CD4-positive, alpha-beta T cell (primary cell): ENCODE data around the gene C6orf89. TPM values are rescaled to one million over a fixed set of nuclear protein-coding genes. Genes with fewer than 3 reads are reported as not detected.
"Not testable (repeated sequence)": the region's sequence is repeated elsewhere in the genome, so short reads cannot be mapped to it uniquely, and the experiment has no call there.

Source experiments
- ATAC-seq: fragments of 200-7000 bp; cut with Tn5 transposase; one replicate; pipeline ENCODE4 v1.10.0; 2022; ENCODE audit warnings: mild to moderate bottlenecking; ENCODE audit not compliant: poor library complexity
- CTCF ChIA-PET: fragments of 350-600 bp; sonication (Branson Sonifier 250); formaldehyde crosslinking; loops from one replicate; lab custom pipeline; 2021; ENCODE audit warnings: antibody characterized with exemption, inconsistent platforms; lab: Charles Lee
- POLR2A ChIA-PET: fragments of 350-600 bp; sonication (Branson Sonifier 250); formaldehyde crosslinking; loops from one replicate; lab custom pipeline; 2021; ENCODE audit warnings: antibody characterized with exemption, inconsistent platforms; lab: Charles Lee
- DNase-seq, 14 experiments: peaks; one replicate each; pipeline ENCODE4 v3.0.0-alpha.2; 2013 to 2020; ENCODE audit warnings: mixed read lengths in 2 of 14
- H3K27ac ChIP-seq, 2 donors: one replicate each; pipeline versions ENCODE4 v1.5.1 to v1.7.0; 2013; ENCODE audit warnings: low read length in 2 of 2, low read depth in 1 of 2, mild to moderate bottlenecking in 1 of 2
- H3K27me3 ChIP-seq, 2 experiments: 1 replicate in 1 of 2; 2 replicates in 1 of 2; pipeline versions ENCODE4 v1.6.1 to v1.7.0; 2013; ENCODE audit warnings: low read length in 2 of 2, control low read depth in 1 of 2, mild to moderate bottlenecking in 1 of 2, moderate library complexity in 1 of 2; ENCODE audit not compliant: insufficient read depth in 2 of 2, control insufficient read depth in 1 of 2
- H3K36me3 ChIP-seq: one replicate; pipeline ENCODE4 v1.6.1; 2013; ENCODE audit warnings: low read length, control low read depth; ENCODE audit not compliant: insufficient read depth
- H3K4me1 ChIP-seq: one replicate; pipeline ENCODE4 v1.6.1; 2013; ENCODE audit warnings: low read length, control low read depth; ENCODE audit not compliant: insufficient read depth
- H3K4me3 ChIP-seq: one replicate; pipeline ENCODE4 v1.5.1; 2013; ENCODE audit warnings: mild to moderate bottlenecking, low read length, moderate library complexity
- H3K9me3 ChIP-seq, 2 experiments: 1 replicate in 1 of 2; 2 replicates in 1 of 2; pipeline versions ENCODE4 v1.6.1 to v1.7.0; 2013; ENCODE audit warnings: low read length in 2 of 2, mild to moderate bottlenecking in 2 of 2, control low read depth in 1 of 2, moderate library complexity in 1 of 2; ENCODE audit not compliant: control insufficient read depth in 1 of 2, insufficient read depth in 1 of 2
- H3K27ac Mint-ChIP-seq: one replicate; pipeline ENCODE4 v1.8.0; 2020; ENCODE audit warnings: mixed read lengths
- H3K27me3 Mint-ChIP-seq: one replicate; pipeline ENCODE4 v1.8.0; 2021; ENCODE audit warnings: mixed read lengths
- H3K36me3 Mint-ChIP-seq: one replicate; pipeline ENCODE4 v1.8.0; 2021; ENCODE audit warnings: low read depth, mixed read lengths
- H3K4me1 Mint-ChIP-seq: one replicate; pipeline ENCODE4 v1.8.0; 2021; ENCODE audit warnings: low read depth, mixed read lengths
- H3K4me3 Mint-ChIP-seq: one replicate; pipeline ENCODE4 v1.8.0; 2020; ENCODE audit warnings: mild to moderate bottlenecking, mixed read lengths
- H3K9me3 Mint-ChIP-seq: one replicate; pipeline ENCODE4 v1.8.0; 2020; ENCODE audit warnings: mixed read lengths
- intact Hi-C, 2 experiments: fragments of 100-400 bp; cut with DNase I in 1 of 2; cut with micrococcal nuclease in 1 of 2; formaldehyde crosslinking; loops; one replicate each; pipeline versions ENCODE4 v1.15.1 to v1.9.0; 2023 to 2025; cut with DNase I, micrococcal nuclease
- total RNA-seq, 174 experiments: library from RNA in 2 of 174; stranded (reverse) in 2 of 174; gene quantifications; one replicate each; pipeline ENCODE4 v1.2.3 and lab custom pipeline; 2021 to 2026
- TF ChIP-seq, protein P1 (sequence below): fragments of 200-600 bp; IDR thresholded peaks from one replicate; pipeline ENCODE4 v1.8.0; 2022; ENCODE audit warnings: antibody characterized with exemption, mild to moderate bottlenecking

The C6orf89 gene
- total RNA-seq, 2 experiments from 2014 or later = 23.7 to 24.0 TPM

DNA sequence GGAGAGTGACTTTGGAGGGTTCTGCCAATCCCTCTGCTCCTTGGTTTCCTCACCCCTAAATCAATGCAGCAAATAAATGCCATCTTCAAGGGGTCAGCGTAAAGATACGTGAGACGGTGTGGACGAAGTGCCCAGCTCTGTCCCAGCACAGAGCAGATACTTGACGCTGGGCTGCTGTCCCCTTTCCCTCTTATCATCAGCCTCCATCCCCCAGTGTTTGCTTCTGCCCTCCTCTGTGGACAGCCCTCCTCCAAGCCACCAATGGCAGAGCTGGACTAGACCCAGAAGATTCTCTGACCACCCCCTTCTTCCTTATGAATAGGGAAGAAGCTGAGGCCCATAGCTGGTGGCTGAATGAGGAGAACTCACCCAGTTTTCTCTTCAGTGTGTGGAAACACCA is 51.1 kb downstream of the C6orf89 start:
- POLR2A ChIA-PET = no interaction called here
- CTCF ChIA-PET = interaction anchor here (1.6 kb wide), 1 partner anchor 11 kb away, joined by 3 read pairs; no protein-coding TSS in a partner anchor
- Mint-ChIP-seq H3K27ac (no peak overlapping the region), H3K4me3 (no peak overlapping the region), H3K27me3 (no peaks in the 10 kb centered on the region), H3K36me3 (no peaks in the 10 kb centered on the region), H3K4me1 (no peaks in the 10 kb centered on the region), H3K9me3 (no peaks in the 10 kb centered on the region)
- no peaks in the 10 kb centered on the region for H3K36me3 ChIP-seq
- no peaks in the 10 kb centered on the region for H3K27me3 ChIP-seq
- no peak overlapping the region for H3K4me3 ChIP-seq
- H3K9me3 ChIP-seq = no peaks in the 10 kb centered on the region
- TF ChIP-seq, protein P1, sequence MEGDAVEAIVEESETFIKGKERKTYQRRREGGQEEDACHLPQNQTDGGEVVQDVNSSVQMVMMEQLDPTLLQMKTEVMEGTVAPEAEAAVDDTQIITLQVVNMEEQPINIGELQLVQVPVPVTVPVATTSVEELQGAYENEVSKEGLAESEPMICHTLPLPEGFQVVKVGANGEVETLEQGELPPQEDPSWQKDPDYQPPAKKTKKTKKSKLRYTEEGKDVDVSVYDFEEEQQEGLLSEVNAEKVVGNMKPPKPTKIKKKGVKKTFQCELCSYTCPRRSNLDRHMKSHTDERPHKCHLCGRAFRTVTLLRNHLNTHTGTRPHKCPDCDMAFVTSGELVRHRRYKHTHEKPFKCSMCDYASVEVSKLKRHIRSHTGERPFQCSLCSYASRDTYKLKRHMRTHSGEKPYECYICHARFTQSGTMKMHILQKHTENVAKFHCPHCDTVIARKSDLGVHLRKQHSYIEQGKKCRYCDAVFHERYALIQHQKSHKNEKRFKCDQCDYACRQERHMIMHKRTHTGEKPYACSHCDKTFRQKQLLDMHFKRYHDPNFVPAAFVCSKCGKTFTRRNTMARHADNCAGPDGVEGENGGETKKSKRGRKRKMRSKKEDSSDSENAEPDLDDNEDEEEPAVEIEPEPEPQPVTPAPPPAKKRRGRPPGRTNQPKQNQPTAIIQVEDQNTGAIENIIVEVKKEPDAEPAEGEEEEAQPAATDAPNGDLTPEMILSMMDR = no peak
- intact Hi-C loops = no loop called here
- no peaks in the 10 kb centered on the region for H3K4me1 ChIP-seq
- no peak for DNase-seq
- no peak for ATAC-seq
- H3K27ac ChIP-seq = no peak overlapping the region

DNA sequence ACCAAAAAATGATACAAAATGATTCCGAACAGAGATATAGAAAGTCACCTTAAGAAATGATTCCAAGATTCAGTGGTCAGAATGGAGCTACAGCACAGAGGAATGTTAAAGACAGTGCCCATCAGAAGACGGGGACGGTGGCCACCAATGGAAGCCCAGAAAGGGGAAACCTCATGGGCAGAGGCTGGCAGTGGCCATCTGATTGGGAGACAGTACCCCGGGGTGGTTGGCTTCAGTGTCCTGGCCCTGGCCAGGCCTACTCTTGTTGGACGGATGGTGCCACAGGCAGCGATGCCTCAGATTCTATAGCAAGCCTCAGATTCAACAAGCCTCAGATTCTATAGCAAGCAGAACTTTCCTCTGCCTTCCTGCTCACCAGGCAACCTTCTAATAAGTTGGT is 52.1 kb downstream of the C6orf89 start:
- Histone ChIP-seq H3K4me3 (no peak overlapping the region), H3K9me3 (no peaks in the 10 kb centered on the region), H3K4me1 (no peaks in the 10 kb centered on the region), H3K27me3 (no peaks in the 10 kb centered on the region), H3K27ac (no peak overlapping the region), H3K36me3 (no peaks in the 10 kb centered on the region)
- no peak overlapping the region for H3K4me3 Mint-ChIP-seq
- POLR2A ChIA-PET = no interaction called here
- no peaks in the 10 kb centered on the region for H3K27me3 Mint-ChIP-seq
- no peaks in the 10 kb centered on the region for H3K36me3 Mint-ChIP-seq
- TF ChIP-seq, protein P1 = no peak
- CTCF ChIA-PET = interaction anchor here (1.6 kb wide), 1 partner anchor 10 kb away, joined by 3 read pairs; no protein-coding TSS in a partner anchor
- intact Hi-C loops = no loop called here
- no peak overlapping the region for H3K27ac Mint-ChIP-seq
- H3K9me3 Mint-ChIP-seq = no peaks in the 10 kb centered on the region
- DNase-seq (no peak), ATAC-seq (no peak)
- H3K4me1 Mint-ChIP-seq = no peaks in the 10 kb centered on the region

DNA sequence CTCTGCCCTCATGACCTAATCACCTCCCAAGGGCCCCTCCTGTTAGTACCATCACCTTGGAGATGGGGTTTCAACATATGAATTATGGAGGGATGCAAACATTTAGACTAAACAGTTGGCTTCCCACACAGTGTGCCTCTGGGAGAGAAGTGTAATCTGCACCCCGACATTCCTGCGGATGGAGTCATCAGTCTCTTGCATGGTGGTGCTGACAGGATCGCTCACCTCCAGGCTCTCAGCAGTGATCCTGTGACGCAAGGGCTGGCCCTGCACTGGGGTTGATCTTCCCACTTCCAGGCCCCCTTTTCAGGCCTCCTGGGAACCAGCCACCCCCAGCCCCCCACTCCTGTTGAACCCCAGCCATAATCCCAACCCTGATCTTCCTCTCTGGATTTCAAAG is 52.8 kb downstream of the C6orf89 start:
- Mint-ChIP-seq H3K27me3 (no peaks in the 10 kb centered on the region), H3K4me1 (no peaks in the 10 kb centered on the region), H3K27ac (no peak overlapping the region), H3K9me3 (no peaks in the 10 kb centered on the region), H3K36me3 (no peaks in the 10 kb centered on the region), H3K4me3 (no peak overlapping the region)
- POLR2A ChIA-PET = no interaction called here
- H3K9me3 ChIP-seq = no peaks in the 10 kb centered on the region
- ATAC-seq = no peak
- intact Hi-C loops = no loop called here
- CTCF ChIA-PET = no interaction called here
- TF ChIP-seq, protein P1 = no peak
- no peaks in the 10 kb centered on the region for H3K4me1 ChIP-seq
- H3K27me3 ChIP-seq = no peaks in the 10 kb centered on the region
- no peak overlapping the region for H3K27ac ChIP-seq
- no peak for DNase-seq
- no peaks in the 10 kb centered on the region for H3K36me3 ChIP-seq
- no peak overlapping the region for H3K4me3 ChIP-seq

DNA sequence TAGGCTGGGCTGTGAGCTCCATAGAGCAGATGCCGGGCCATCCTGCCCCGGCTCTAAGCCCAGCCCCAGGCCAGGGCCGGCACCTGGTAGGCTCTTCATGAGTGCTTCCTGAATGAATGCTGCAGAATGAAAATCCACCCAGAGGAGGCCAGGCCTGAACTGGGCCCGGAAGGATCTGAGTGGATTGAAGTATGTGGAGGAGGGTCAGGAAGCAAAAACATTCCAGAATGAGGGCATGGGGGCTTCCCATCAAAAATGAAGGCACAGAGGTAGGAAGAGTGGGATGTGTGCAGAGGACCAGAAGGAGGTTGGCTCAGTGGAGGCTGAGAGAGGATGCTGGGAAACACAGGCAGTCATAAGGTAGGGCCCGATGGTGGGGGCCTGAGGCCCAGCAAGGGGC is 53.3 kb downstream of the C6orf89 start:
- H3K4me1 Mint-ChIP-seq, H3K4me1 ChIP-seq, CTCF ChIA-PET, DNase-seq, H3K27ac ChIP-seq, H3K36me3 ChIP-seq, H3K27ac Mint-ChIP-seq, ATAC-seq, H3K27me3 ChIP-seq, H3K9me3 Mint-ChIP-seq, H3K27me3 Mint-ChIP-seq, H3K9me3 ChIP-seq, POLR2A ChIA-PET, H3K4me3 Mint-ChIP-seq, intact Hi-C loops, H3K36me3 Mint-ChIP-seq, H3K4me3 ChIP-seq: not testable (repeated sequence)
